GM23338 (cell line): ENCODE data around the gene FCGR1A.
"Not testable (repeated sequence)": the region's sequence is repeated elsewhere in the genome, so short reads cannot be mapped to it uniquely, and the experiment has no call there.

Experiments used
- CREB1 ChIP-seq: fragments of 250-450 bp; sonication (Bioruptor Pico); IDR thresholded peaks from 2 replicates; pipeline ENCODE4 v1.5.0; 2020; ENCODE audit warnings: low read depth, mild to moderate bottlenecking, moderate library complexity
- CTCF ChIP-seq, 2 experiments: fragments of 200-600 bp in 1 of 2; sonication (generic) in 1 of 2; conservative IDR thresholded peaks; 2 replicates each; pipeline versions ENCODE4 v1.5.1 to v1.6.1; 2016 to 2017; ENCODE audit warnings: antibody characterized with exemption in 2 of 2, low read depth in 2 of 2, mild to moderate bottlenecking in 2 of 2, moderate library complexity in 1 of 2
- EZH2 ChIP-seq: fragments of 200-600 bp; sonication (generic); IDR thresholded peaks from one replicate; pipeline ENCODE4 v1.8.0; 2017; ENCODE audit warnings: antibody characterized with exemption, mild to moderate bottlenecking, low read depth; ENCODE audit not compliant: unreplicated experiment
- EZH2phosphoT487 ChIP-seq: fragments of 200-600 bp; sonication (generic); IDR thresholded peaks from one replicate; pipeline ENCODE4 v1.8.1; 2018; ENCODE audit warnings: antibody characterized with exemption; ENCODE audit not compliant: unreplicated experiment
- JUNB ChIP-seq: IDR thresholded peaks from one replicate; pipeline ENCODE4 v1.6.1; 2016; ENCODE audit warnings: antibody characterized with exemption; ENCODE audit not compliant: unreplicated experiment
- POLR2AphosphoS5 ChIP-seq: IDR thresholded peaks from 2 replicates; pipeline ENCODE4 v1.6.1; 2016; ENCODE audit warnings: antibody characterized with exemption, low read depth
- STAT1 ChIP-seq: IDR thresholded peaks from one replicate; pipeline ENCODE4 v1.6.1; 2016; ENCODE audit warnings: antibody characterized with exemption; ENCODE audit not compliant: unreplicated experiment
- ZNF114 ChIP-seq: fragments of 250-450 bp; sonication (Bioruptor Pico); IDR thresholded peaks from 2 replicates; pipeline ENCODE4 v1.5.0; 2020; ENCODE audit warnings: mild to moderate bottlenecking, moderate library complexity
- ZNF331 ChIP-seq: fragments of 250-450 bp; sonication (Bioruptor Pico); IDR thresholded peaks from 2 replicates; pipeline ENCODE4 v1.5.0; 2020; ENCODE audit warnings: low read depth, mild to moderate bottlenecking, moderate library complexity
- TF ChIP-seq, protein P1 (sequence below): IDR thresholded peaks from one replicate; pipeline ENCODE4 v1.6.1; 2018; ENCODE audit warnings: antibody characterized with exemption; ENCODE audit not compliant: unreplicated experiment
- TF ChIP-seq, protein P2 (sequence below): IDR thresholded peaks from 2 replicates; pipeline ENCODE4 v1.6.1; 2016; ENCODE audit warnings: antibody characterized with exemption

DNA sequence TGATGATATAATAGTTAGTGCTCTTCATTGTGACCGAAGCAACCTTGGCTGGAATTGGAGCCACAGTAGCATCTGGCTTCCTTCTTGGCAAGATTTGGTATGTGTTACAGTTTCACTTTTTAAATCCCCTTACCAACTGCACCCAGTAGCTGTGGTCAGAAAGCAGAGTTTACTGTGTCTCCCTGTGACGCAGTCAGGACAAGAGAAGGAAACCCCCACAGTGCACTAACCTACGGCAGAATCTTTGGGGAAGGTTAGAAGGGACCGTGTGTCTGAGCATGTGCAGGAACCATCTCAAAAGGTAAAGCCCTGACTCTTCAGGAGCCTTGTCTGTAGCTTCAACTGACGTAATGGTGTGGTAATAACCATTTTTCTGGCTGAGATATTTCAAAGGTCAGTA lies 40.6 kb upstream of the FCGR1A start:
- TF ChIP-seq CTCF (conservative IDR thresholded peaks at IDR 0.05; ENCODE audit: low read depth in 2 of 2); POLR2AphosphoS5; EZH2phosphoT487; CREB1 (CRISPR knock-in tag); JUNB; EZH2; STAT1; ZNF331 (CRISPR knock-in tag); ZNF114 (CRISPR knock-in tag): not testable (repeated sequence)
- TF ChIP-seq, protein P1, sequence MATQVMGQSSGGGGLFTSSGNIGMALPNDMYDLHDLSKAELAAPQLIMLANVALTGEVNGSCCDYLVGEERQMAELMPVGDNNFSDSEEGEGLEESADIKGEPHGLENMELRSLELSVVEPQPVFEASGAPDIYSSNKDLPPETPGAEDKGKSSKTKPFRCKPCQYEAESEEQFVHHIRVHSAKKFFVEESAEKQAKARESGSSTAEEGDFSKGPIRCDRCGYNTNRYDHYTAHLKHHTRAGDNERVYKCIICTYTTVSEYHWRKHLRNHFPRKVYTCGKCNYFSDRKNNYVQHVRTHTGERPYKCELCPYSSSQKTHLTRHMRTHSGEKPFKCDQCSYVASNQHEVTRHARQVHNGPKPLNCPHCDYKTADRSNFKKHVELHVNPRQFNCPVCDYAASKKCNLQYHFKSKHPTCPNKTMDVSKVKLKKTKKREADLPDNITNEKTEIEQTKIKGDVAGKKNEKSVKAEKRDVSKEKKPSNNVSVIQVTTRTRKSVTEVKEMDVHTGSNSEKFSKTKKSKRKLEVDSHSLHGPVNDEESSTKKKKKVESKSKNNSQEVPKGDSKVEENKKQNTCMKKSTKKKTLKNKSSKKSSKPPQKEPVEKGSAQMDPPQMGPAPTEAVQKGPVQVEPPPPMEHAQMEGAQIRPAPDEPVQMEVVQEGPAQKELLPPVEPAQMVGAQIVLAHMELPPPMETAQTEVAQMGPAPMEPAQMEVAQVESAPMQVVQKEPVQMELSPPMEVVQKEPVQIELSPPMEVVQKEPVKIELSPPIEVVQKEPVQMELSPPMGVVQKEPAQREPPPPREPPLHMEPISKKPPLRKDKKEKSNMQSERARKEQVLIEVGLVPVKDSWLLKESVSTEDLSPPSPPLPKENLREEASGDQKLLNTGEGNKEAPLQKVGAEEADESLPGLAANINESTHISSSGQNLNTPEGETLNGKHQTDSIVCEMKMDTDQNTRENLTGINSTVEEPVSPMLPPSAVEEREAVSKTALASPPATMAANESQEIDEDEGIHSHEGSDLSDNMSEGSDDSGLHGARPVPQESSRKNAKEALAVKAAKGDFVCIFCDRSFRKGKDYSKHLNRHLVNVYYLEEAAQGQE: not testable (repeated sequence)
- TF ChIP-seq, protein P2, sequence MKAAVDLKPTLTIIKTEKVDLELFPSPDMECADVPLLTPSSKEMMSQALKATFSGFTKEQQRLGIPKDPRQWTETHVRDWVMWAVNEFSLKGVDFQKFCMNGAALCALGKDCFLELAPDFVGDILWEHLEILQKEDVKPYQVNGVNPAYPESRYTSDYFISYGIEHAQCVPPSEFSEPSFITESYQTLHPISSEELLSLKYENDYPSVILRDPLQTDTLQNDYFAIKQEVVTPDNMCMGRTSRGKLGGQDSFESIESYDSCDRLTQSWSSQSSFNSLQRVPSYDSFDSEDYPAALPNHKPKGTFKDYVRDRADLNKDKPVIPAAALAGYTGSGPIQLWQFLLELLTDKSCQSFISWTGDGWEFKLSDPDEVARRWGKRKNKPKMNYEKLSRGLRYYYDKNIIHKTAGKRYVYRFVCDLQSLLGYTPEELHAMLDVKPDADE: not testable (repeated sequence)
